ENCODE measurements around the gene NTRK1.

The NTRK1 gene

DNA sequence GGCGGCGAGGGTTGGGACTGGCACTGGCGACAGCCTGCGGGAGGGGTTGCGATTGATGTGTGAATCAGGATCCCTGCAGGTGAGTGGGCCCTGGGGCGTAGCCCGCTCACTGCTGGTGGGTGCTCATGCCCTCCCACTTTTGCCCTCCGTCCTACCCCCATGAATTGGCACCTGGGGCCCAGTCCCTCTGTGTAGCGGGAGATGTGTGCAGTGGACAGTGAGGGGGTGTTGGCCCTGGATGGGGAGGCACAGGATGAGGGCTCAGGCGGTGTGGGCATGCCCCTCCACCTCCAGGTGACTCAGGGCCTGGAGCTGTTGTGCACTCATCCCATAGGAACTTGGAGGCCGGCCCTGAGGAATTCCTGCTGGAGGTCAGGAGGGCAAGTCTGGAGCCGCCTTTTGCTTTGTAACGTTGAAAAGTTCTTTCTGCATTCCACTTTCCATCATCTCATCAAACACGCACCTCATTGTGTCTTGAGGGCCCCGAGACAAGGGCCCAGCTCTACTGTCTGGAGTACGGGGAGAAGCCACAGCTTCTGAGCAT is 35.9 kb downstream of the NTRK1 start:
- no peak for DNase-seq (ENCODE audit: low read depth in 1 of 2, low spot score in 1 of 2)

DNA sequence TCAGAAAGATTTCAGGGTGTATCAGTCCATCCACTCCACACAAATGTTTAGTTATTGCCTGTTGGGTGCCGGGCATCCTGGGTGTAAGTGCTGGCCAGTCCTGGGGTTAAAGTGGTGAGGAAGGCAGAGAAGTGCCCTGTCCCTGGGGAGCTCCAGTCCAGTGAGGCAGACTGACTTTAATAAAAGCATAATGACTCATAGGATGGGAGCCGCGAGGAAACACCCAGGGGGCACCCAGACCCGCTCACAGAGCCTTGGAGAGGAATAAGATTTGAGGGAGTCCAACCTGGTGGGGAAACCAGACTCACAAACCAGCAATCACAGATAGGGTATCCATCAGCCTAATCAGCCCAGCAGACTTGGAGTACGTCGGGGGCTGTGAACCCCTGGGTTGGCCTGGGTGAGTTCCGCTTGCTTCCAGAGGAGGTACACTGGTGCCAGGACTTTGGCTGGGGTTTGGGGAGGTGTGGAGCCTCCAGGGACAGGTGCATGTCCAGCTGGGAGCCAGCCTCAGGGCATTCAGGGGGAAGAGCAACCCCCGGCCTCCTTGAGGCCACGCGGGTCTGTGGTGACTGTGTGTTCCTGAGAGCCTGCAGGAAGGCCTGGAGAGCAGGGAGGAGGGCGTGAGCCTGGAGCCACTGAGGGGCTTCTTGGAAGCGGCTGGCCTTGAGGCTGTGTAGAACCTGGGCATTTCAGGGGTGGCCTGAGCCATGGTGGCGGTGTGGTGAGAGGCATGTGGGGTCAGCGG is 36.6 kb downstream of the NTRK1 start:
- DNase-seq (ENCODE audit: low read depth in 1 of 2, low spot score in 1 of 2): no peak

DNA sequence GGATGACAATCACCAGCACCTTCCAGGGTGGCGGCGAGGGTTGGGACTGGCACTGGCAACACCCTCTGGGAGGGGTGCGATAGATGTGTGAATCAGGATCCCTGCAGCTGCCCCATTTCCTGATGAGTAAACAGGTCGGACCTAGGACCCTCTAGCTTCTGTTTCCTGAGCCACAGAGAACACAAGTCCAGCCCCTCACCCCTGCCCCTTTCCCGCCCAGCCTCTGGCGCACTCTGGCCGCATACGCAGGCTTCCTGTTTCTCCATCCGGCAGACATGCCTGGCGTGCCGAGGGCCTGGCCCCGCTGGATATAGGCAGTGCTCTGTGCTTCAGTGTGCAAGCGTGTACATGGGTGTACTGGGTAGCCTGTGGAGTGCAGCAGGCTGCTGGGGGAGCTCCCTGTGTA is 37.5 kb downstream of the NTRK1 start:
- no peak for DNase-seq (ENCODE audit: low read depth in 1 of 2, low spot score in 1 of 2)

DNA sequence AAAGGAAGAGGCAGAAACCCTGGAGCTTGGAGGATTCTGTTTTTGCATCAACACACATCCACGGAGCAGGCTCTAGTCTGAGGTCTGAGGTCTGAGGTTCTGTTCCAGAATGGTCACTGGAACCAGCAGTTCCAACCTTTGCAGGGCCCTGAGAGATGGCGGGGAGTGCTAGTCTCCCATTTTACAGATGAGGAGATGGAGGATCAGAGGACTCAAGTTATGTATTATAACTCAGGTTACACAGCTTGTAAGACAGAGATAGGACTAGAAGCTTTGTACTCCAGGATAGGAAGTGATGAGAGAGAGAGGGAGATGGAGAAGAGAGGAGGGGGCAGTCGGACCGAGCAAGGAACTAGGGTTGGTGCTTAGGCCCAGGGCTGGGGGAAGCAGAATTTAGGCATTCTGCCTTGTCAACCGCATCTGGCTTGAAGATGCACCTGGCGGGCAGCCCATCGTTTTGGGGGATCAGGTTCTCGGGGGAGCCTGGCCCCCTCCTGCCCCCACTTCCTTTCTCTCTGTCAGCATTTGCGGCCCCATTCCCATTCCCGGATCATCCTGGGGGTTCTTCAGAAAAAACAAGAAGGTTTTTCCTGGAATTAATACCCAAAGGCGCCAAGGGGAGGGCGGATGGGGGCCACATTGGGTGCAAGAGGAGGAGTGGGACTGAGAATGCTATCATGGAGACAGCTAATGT is 38.5 kb downstream of the NTRK1 start:
- DNase-seq (ENCODE audit: low read depth in 1 of 2, low spot score in 1 of 2): no peak

DNA sequence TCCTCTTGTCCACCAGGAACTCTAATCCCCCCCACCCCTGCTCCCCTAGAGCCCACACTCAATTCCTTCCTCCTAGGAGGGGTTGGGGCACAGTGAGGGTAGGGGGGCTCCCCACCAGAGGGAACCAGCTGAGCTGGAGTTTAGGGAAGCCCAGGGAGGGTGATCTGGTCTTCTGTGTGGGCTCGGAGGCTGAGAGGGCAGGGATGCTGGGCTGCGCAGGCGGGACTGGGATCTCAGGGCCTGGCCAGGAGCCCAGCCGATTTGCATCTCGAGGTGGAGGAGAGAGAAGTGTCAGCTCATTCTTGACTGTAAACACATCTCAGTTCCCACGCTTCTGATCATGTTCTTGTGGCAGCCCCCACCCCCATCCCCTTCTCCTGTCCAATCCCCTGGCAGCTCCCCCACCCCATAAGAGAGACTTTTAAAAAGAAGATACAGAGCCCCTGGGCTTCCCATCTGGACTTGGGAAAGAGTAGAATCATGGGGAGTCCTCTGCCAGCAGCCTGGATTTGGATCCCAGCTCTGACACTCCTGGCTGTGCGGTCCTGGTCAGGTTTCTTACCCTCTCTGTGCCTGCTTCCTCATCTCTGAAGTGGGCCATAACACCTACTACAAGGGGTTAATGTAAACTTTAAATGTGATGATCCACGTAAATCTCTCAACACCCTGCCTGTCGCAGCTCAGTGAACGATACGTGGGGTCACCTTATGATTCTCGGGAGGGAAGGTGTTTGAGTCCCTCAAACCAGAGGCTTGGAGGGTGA is 39.5 kb downstream of the NTRK1 start:
- DNase-seq (ENCODE audit: low read depth in 1 of 2, low spot score in 1 of 2): no peak

DNA sequence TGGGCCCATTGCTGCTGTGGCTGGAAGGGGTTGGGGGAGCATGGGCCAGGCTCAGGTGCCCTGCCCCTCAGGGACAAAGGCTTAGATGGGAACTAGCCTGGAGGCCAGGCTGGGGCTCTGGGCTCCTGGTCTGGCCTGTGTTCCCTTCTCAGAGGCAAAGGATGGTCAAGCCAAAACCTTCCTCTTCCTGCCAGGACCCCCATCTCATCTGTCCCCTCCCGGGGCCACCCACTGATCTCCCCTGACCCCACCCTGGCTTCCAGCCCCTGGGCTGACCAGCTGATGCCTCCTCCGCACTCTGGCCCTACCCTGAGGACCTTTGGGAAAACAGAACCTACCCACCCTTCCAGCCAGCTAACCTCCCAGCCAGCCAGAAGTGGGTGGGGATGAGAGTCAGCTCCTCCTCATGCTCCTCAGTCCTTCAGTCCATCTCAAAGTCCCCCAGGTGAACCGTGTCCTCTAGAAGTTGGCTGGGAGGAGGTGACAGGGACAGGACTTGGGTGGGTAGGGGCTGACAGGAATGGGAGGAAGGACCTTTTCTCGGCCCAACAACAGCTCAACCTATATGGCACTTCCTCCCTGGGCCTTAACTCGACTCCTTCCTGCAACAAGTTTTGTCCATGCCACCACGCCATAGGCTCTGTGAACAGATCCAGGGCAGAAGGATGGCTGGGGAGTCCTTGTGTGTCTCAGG is 40.4 kb downstream of the NTRK1 start:
- no peak for DNase-seq (ENCODE audit: low read depth in 1 of 2, low spot score in 1 of 2)

DNA sequence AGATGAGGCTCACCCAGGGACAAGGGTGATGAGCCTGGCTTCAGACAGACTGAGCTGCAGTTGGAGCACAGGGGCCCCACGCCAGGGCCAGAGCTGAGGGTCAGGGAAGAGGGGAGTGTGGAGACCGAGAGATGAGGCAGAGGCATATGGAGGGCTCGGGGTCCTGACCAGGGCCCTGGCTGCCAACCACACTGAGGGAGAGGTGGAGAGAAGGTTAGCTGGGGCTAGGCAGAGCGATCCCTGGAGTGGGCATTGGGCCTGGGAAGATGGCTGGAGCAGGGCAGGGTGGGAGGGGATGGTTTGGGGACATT is 40.9 kb downstream of the NTRK1 start:
- no peak for DNase-seq (ENCODE audit: low read depth in 1 of 2, low spot score in 1 of 2)

DNA sequence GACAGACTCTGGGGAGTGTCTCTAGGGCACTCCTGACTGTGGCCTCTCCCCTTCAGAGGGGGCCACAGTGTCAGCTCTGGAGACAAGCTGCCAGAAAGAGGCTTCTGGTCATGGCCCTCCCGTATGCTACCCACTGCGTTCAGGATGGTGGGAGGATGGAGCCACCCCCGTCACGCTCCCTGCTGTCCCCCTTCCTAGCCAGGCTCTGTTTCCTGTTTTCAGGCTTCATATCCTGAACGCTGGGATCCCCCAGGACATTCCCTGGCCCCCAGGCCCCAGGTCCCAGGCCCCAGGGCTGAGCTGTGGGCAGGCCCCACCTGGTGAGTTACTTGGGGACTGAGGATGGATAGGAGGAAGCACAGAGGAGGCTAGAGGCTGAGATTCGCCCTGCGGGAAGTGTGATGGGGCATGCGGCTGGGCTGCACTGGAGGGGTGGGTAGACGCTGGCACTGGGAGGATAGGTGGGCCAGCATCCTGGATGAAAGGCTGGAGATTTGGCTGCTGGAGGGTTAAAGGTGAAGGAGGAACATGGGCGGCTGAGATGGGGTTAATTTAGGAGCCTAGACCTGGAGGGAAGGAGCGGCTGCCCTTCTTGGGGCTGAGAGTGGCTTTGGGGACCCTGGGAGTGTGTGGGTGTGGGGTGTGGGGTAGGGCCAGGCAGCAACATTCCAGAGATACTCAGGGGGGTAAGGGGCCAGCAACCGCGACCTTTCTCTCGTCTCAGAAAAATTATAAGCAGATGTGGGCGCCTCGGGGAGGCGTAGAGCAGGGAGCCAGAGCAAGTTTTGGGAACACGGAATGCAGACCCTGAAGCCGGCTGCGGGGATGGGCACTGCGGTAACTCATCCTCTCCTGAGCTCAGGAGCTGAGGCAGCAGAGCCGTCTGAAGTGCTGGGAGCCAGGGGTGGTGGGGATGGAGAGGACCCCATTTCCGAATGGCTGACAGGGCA is 41.6 kb downstream of the NTRK1 start:
- DNase-seq (ENCODE audit: low read depth in 1 of 2, low spot score in 1 of 2): no peak

DNA sequence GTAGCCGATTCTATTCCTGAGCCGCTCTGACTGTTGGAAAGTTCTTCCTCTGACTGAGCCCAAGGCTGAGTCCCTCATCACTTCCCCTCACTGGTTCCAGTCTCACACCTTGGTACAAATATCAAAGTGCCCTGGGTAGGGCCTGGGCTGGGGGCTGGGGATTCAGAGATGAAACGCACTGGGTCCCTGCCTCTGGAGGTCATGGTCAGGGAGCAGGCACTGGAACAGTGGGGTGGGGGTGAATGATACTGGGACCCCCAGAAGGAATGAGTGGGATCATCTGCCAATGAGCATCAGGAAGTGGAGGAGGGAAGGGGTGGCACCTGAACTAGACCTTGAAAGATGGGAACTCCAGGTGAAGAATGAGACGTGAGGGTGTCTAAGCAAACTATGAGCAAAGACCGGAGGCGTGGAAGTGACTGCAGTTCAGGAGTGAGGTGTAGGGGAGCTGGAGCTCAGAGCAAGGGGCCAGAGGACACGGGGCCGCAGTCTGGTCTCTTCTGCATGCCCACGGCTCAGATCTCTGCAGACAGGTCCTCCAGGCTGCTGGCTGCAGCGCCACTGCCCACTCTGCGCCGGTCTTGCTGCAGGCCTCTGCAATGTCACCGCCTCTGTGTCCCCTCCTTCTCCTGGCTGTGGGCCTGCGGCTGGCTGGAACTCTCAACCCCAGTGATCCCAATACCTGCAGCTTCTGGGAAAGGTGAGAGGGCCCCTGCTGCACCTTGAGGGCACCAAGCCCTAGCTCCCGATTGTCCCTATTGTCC is 42.8 kb downstream of the NTRK1 start:
- no peak for DNase-seq (ENCODE audit: low read depth in 1 of 2, low spot score in 1 of 2)

DNA sequence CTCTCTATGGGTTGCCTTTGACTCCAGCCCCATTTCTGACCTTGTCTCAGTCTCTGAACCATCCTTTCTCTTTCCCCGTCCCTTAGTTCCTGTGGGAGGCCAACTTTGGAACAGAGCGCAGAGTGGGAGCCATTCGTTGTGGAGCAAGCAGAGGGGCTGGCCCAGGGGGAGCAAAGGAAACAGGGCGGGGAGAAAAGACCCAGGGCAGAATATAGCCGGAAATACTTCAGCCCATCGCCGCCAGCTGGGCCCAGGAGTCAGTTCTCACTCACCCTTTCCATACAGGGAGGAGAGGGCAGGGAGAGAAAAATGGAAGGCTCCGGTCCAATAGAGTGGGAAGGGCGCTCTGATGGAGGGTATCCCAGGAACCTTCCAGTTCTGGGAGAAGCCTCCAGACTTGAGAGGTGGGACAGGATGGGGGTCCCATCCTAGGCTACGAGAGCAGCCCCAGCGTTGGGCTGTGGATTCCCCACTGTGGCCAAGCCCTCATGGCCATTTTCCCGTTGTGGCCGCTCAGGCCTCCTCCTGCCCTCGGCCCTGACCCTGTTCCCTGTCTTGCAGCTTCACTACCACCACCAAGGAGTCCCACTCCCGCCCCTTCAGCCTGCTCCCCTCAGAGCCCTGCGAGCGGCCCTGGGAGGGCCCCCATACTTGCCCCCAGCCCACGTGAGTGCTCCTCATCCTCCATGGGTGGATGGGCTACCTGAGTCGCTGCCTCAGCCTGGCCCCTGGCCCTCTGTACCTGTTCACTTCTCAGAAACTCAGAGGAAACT is 43.7 kb downstream of the NTRK1 start:
- DNase-seq (ENCODE audit: low read depth in 1 of 2, low spot score in 1 of 2): no peak

DNA sequence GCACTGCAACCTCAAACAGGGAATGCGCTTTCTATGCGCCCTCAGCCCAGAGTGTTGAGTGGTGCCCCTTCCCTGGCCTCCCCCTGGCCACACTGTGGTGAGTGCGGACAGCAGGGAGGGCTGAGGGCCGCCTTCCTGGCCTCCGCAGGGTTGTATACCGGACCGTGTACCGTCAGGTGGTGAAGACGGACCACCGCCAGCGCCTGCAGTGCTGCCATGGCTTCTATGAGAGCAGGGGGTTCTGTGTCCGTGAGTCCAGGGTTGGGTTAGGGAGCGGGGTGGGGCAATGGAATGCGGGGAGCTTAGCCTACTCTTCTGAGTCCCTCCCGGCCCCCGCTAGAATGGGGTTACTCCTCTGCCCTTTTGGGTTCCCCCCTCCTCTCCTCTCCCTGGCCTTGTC is 44.5 kb downstream of the NTRK1 start:
- DNase-seq (ENCODE audit: low read depth in 1 of 2, low spot score in 1 of 2): no peak

DNA sequence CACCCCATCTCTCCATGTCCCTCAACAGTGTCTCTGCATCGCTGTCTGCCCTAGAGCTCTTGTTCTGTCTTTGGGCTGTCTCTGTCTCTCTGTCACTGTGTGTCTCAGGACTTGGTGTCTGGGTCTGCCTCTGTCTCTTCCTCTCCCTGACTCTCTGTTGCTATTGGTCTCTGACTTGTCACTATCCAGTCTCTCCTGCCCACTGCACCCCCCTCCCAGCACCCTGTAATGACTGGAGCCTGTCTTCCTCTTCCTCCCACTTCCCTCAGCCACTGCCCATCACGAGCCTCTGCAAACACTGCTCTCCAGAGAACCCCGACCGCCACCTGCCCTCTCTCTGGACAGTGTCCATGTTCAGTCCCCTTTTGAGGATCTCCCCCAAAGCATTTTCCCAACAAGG is 45.0 kb downstream of the NTRK1 start:
- DNase-seq (ENCODE audit: low read depth in 1 of 2, low spot score in 1 of 2): no peak

DNA sequence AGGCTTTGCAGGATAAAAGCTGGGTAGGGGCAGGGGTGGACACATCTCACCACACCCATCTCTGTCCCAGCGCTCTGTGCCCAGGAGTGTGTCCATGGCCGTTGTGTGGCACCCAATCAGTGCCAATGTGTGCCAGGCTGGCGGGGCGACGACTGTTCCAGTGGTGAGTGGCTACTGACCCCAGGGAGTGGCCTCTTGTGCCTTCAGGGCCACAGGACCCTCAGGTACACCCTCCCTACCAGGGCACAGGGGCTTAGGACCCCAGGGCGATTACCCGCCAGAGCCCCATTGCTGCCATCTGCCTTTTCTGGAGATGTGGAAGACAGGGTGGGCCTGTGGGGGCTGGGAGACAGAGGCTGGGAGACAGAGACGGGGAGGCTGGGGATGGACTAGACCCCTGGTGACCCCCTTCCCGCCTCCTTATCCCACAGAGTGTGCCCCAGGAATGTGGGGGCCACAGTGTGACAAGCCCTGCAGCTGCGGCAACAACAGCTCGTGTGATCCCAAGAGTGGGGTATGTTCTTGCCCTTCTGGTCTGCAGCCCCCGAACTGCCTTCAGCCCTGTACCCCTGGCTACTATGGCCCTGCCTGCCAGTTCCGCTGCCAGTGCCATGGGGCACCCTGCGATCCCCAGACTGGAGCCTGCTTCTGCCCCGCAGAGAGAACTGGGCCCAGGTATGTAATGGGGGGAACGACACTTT is 45.7 kb downstream of the NTRK1 start:
- no peak for DNase-seq (ENCODE audit: low read depth in 1 of 2, low spot score in 1 of 2)

DNA sequence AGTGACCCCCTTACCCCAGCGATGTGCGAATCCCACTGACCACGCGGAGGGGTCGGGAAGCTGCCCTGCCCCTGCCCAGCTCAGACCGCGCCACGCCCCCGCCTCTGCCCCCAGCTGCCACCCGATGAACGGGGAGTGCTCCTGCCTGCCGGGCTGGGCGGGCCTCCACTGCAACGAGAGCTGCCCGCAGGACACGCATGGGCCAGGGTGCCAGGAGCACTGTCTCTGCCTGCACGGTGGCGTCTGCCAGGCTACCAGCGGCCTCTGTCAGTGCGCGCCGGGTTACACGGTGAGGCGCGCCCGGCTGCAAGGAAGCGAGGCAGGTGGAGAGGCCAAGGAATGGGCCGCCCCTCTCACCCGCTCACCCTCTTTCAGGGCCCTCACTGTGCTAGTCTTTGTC is 47.9 kb downstream of the NTRK1 start:
- DNase-seq (ENCODE audit: low read depth in 1 of 2, low spot score in 1 of 2): no peak

DNA sequence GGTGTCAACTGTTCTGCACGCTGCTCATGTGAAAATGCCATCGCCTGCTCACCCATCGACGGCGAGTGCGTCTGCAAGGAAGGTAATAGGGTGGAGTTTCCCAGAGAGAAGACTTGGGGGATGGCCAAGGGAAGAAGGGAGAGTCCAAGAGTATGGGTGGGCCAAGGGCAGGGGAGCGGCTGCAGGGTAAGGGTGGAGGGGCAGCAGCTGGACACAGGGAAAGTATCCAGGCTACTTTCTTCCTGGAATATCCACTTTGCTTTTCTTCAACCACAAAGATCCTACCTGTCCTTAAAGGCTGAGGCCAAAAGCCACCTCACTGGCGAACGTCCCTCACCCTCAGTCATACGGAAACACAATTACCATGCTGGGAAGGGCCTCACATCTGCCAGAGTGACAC is 48.3 kb downstream of the NTRK1 start:
- no peak for DNase-seq (ENCODE audit: low read depth in 1 of 2, low spot score in 1 of 2)

DNA sequence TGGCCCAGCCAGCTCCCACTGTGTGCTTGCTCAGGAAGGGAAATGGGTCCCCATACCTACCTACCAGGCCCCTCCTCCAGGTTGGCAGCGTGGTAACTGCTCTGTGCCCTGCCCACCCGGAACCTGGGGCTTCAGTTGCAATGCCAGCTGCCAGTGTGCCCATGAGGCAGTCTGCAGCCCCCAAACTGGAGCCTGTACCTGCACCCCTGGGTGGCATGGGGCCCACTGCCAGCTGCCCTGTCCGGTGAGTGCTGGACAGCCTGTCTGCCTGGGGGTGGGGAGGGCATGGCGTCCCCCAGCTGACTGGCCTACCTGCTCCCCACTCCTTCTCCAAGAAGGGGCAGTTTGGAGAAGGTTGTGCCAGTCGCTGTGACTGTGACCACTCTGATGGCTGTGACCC is 49.0 kb downstream of the NTRK1 start:
- no peak for DNase-seq (ENCODE audit: low read depth in 1 of 2, low spot score in 1 of 2)

DNA sequence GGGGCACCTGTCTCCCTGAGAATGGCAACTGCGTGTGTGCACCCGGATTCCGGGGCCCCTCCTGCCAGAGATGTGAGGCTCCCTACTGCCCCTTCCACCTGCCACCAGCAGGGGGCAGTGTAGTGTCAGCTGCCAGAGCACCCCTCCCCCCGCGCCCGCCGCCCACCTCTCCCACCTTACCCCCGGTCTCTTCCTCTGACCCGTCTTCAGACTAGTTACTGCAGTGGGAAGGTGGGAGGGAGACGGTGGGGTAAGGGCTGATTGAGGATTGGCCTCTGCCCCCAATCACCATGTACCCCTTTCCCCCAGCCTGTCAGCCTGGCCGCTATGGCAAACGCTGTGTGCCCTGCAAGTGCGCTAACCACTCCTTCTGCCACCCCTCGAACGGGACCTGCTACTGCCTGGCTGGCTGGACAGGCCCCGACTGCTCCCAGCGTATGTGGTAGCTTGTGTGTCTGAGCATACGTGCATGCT is 49.7 kb downstream of the NTRK1 start:
- DNase-seq (ENCODE audit: low read depth in 1 of 2, low spot score in 1 of 2): peak in 1 of 2 donors; percentile 42

Measured in stimulated activated CD4-positive, alpha-beta T cell treated with anti-CD3 and anti-CD28 coated beads, Interleukin-15, amount 100 ng/mL, for 1 hour (primary cell).